GM12801 (cell line): ENCODE data around the gene MANSC4.

Experiments
- CTCF ChIP-seq: IDR thresholded peaks from one replicate; pipeline ENCODE4 v1.5.1; 2011; ENCODE audit warnings: control low read depth; ENCODE audit not compliant: insufficient read length; ENCODE audit errors: extremely low read depth

Gene MANSC4

GRCh38 chr12:27808841-27809240, 28.8 kb upstream of the MANSC4 start:
- TF ChIP-seq CTCF, result no peak

GRCh38 chr12:27807063-27807703, 27.1 kb upstream of the MANSC4 start:
- no peak for TF ChIP-seq CTCF

DNA sequence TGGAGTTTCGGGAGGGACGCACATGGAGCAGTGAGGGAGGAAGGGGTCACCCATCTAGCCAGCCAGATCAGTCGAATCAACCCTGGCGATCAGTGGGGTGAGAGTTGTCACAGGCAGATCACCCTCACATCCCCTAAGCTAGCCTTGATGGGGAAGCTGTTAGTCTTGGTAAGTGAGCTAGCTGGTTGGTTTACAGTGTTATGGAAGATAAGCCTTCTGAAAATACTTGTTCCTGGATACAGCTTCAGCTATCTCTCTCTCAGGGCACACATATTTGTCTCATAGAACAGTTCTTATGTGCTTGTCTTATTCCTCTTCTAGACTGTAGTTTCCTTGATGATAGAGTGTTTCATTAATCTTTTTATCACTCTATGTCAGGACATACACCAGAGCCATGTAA, 26.2 kb upstream of the MANSC4 start:
- no peak for TF ChIP-seq CTCF

- no peak for TF ChIP-seq CTCF
Measured at GRCh38 chr12:27805238-27805637, 25.2 kb upstream of the MANSC4 start.

GRCh38 chr12:27802936-27803335, 22.9 kb upstream of the MANSC4 start:
- TF ChIP-seq CTCF, result no peak

GRCh38 chr12:27802511-27802910, 22.5 kb upstream of the MANSC4 start:
- TF ChIP-seq CTCF, result no peak

GRCh38 chr12:27801630-27802029, 21.6 kb upstream of the MANSC4 start:
- TF ChIP-seq CTCF, result no peak

DNA sequence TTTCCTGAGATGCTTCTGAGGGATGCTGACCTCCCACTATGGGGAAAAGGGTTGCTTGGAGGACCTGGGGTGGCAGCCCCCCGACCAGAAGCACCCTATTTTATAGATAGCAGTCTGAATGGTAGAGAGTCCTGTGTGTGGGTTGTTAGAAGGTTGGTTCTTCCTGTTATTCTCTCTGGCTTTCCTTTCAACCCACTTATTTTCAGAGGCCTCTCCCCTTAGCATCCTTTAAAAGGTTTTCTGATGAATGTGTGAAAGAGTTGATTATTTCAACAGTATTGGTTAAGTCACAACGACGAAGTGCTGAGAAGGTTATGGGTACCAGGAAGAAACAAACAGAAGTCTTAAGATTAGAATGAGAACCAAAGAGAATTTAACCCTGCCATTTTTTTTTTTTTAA, 20.8 kb upstream of the MANSC4 start:
- TF ChIP-seq CTCF, result no peak
